ENCODE data around the gene BHLHE40. TPM values are rescaled to one million over a fixed set of nuclear protein-coding genes. Genes with fewer than 3 reads are reported as not detected.

BHLHE40 gene
- 10 to 100 TPM; 21.8 to 32.5 (median 26.5) TPM for polyA plus RNA-seq (ENCODE audit: insufficient read length in 4 of 4)

GRCh38 chr3:4979428-4980228, at the start of gene BHLHE40:
BHLHE40 (plus strand) TSS chr3:4979437; CDS start chr3:4979719, 282 bp downstream.
- no peak for DNase-seq (ENCODE audit: low read depth in 4 of 4, low spot score in 2 of 4)

- DNase-seq (ENCODE audit: low read depth in 4 of 4, low spot score in 2 of 4): no peak
Measured at GRCh38 chr3:4930501-4930900, 48.7 kb upstream of the BHLHE40 start.

- DNase-seq (ENCODE audit: low read depth in 4 of 4, low spot score in 2 of 4): no peak
Measured at GRCh38 chr3:4934050-4934449, 45.2 kb upstream of the BHLHE40 start.

DNA sequence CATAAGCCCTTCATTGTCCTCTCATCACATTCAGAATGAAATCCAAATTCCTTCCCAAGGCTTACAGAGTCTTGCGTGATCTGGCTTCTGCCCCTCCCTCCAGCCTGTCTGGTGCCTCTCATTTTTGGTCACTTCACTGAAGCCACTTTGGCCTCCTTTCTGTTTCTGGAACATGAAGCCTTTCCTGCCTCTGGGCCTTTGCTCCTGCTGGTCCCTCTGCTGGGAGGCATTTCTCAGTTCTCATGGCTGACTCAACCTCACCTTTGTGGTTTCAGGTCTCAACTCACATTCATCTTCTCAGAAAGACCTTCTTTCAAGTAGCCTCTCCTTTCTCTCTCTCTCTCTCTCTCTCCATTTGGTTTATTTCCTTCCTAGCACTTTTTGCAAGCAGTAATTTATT, 43.9 kb upstream of the BHLHE40 start:
- no peak for DNase-seq (ENCODE audit: low read depth in 4 of 4, low spot score in 2 of 4)

DNA sequence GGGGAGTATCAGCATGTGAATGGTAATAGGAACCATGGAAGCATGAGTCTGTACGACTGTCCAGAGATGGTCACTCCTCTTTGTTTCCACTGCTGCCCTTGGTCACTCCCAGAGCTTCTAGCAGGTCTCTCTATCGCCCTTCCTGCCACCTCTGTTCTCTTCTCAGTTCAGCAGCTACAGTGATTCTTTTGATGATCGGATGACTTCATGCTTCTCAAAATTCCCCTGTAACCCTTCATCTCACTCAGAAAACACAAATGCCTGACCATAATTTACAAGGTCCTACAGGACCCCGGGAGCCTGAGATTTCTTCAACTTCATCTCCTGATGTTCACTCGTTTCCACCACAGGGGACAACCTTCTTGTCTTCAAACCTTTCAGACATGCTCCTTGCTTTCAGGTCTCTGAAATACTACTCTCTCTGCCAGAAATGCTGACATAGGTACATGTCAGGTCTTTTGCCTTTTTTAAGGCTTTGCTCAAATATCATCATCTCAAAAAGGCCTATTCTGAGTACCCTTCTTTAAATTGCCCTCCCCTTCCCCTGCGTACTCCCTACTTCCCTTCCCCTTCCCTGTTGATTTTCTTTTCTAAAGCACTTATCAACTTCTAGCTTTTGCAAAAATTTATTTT, 42.1 kb upstream of the BHLHE40 start:
- no peak for DNase-seq (ENCODE audit: low read depth in 4 of 4, low spot score in 2 of 4)

GRCh38 chr3:4938281-4938982, 40.8 kb upstream of the BHLHE40 start:
- no peak for DNase-seq (ENCODE audit: low read depth in 4 of 4, low spot score in 2 of 4)

- DNase-seq (ENCODE audit: low read depth in 4 of 4, low spot score in 2 of 4): no peak
Measured at GRCh38 chr3:4939276-4939675, 40.0 kb upstream of the BHLHE40 start.

DNA sequence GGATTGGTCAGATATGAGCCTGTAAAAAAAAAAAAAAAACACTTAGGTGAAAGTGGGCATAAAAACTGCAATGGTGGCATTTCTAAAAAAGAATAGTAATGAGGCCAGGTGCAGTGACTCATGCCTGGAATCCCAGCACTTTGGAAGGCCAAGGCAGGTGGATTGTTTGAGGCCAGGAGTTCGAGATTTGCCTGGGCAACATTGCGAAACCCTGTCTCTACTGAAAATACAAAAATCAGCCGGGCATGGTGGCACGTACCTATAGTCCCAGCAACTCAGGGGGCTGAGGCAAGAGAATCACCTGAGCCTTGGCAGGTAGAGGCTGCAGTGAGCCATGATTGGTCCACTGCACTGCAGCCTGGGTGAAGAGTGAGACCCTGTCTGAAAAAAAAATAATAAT, 38.3 kb upstream of the BHLHE40 start:
- no peak for DNase-seq (ENCODE audit: low read depth in 4 of 4, low spot score in 2 of 4)

- DNase-seq (ENCODE audit: low read depth in 4 of 4, low spot score in 2 of 4): no peak
Measured at GRCh38 chr3:4943549-4943948, 35.7 kb upstream of the BHLHE40 start.

DNA sequence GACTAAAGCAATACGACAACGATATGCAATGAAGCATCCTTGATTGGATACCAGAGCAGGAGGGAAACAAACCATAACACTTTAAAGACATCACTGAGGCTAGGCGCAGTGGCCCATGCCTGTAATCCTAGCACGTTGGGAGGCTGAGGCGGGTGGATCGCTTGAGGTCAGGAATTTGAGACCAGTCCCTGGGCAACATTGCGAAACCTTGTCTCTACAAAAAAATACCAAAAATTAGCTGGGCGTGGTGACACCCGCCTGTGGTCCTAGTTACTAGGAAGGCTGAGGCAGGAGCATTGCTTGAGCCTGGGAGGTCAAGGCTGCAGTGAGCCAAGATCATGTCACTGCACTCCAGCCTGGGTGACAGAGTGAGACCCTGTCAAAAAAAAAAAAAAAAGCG, 33.9 kb upstream of the BHLHE40 start:
- DNase-seq (ENCODE audit: low read depth in 4 of 4, low spot score in 2 of 4): no peak

- no peak for DNase-seq (ENCODE audit: low read depth in 4 of 4, low spot score in 2 of 4)
Measured at GRCh38 chr3:4947028-4947427, 32.2 kb upstream of the BHLHE40 start.

GRCh38 chr3:4948395-4948794, 30.8 kb upstream of the BHLHE40 start:
- no peak for DNase-seq (ENCODE audit: low read depth in 4 of 4, low spot score in 2 of 4)

DNA sequence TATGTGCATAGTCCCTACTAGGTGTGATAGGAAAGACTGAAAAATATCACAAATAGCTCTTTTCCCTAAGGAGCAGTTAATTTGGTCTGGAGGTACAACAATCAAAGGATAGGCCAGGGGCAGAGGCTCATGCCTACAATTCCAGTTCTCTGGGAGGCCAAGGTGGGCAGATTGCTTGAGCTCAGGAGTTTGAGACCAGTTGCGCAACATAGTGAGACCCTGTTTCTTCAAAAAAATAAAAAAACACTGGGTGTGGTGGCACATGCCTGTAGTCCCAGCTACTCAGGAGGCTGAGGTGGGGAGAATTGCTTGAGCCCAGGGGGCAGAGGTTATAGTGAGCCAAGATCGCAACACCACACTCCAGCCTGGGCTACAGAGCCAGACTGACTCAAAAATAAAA, 30.2 kb upstream of the BHLHE40 start:
- no peak for DNase-seq (ENCODE audit: low read depth in 4 of 4, low spot score in 2 of 4)

GRCh38 chr3:4949659-4950058, 29.6 kb upstream of the BHLHE40 start:
- DNase-seq (ENCODE audit: low read depth in 4 of 4, low spot score in 2 of 4): no peak

DNA sequence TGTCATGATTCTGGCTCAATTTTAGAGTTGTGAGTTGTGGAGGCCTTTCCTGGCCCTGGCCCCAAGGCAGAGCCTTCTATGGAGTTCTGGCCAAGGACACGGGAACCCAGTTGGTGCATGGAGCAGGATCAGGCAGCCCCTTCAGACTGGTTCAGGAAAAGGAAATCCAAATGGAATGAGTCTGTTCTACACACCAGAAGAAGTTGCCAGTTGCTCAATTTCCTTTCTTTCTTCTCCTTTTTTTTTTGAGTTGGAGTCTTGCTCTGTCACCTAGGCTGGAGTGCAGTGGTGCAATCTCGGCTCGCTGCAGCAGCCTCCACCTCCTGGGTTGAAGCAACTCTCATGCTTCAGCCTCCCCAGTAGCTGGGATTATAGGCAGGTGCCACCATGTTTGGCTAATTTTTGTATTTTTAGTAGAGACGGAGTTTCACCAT, 28.9 kb upstream of the BHLHE40 start:
- no peak for DNase-seq (ENCODE audit: low read depth in 4 of 4, low spot score in 2 of 4)

- no peak for DNase-seq (ENCODE audit: low read depth in 4 of 4, low spot score in 2 of 4)
Measured at GRCh38 chr3:4950948-4951347, 28.3 kb upstream of the BHLHE40 start.

GRCh38 chr3:4953119-4953518, 26.1 kb upstream of the BHLHE40 start:
- DNase-seq (ENCODE audit: low read depth in 4 of 4, low spot score in 2 of 4): no peak

DNA sequence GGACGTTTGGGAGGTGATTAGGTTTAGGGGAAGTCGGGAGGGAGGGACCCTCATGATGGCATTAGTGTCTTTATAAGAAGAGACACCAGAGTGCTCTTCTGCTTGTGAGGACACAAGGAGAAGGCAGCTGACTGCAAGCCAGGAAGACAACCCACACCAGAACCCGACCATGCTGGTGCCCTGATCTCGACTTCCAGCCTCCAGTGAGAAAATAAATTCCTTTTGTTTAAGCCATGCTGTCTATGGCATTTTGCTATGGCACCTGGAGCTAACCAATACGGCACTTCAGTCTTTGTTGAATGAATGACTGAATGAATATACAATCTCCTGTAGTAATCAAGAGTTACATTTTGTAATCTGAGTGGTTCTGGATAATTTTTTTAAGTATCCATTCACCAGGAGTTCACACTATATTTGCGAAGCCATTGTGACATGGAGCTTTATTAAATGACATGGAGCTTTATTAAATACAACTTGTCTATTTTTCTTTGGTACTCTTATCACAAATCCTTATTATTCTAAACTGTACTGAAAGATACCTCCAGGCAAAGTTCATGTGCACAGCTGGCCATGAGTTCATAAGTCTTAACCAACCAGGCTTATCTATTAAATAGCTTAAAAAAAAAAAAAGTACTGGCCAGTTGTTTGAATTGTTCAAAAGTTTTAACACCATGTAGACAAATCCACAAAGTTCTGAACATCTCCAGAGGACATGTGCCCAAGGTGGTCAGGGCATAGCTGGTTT, 24.8 kb upstream of the BHLHE40 start:
- no peak for DNase-seq (ENCODE audit: low read depth in 4 of 4, low spot score in 2 of 4)

DNA sequence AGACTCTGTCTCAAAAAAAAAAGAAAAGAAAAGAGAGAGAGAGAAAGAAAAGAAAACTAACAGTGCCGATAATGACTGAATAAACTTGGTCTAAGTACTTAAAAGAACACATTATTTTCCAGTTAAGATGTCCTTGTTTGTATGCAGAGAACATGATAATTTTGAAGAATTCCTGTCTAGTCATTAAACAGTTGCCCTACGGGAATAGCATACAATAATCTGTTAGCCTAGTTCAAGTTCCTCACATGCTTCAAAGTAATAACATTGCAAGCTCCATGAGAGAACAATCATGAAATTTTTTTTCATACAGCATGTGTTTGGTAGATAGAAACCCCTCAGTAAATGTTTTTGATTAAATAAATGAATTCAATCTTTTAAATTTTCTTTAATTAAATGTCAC, 23.1 kb upstream of the BHLHE40 start:
- DNase-seq (ENCODE audit: low read depth in 4 of 4, low spot score in 2 of 4): no peak

DNA sequence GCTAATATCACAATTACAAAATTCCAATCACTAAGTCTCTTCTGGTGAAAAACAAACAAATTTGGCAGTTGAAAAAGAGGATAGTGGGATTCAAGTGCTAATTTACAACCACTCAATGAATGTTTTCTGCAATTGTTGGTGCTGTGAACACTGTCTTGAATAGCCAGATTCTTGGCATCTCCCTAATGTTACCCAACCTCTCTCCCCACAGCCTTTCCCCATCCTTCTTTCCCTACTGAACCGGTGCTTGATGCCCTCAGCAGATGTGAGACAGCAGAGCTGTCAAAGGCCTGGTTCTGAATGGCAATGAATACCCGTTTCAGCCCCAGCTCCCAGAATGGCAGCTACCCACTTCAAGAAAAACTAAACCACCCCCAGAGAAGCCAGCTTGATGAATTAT, 22.5 kb upstream of the BHLHE40 start:
- DNase-seq (ENCODE audit: low read depth in 4 of 4, low spot score in 2 of 4): no peak

DNA sequence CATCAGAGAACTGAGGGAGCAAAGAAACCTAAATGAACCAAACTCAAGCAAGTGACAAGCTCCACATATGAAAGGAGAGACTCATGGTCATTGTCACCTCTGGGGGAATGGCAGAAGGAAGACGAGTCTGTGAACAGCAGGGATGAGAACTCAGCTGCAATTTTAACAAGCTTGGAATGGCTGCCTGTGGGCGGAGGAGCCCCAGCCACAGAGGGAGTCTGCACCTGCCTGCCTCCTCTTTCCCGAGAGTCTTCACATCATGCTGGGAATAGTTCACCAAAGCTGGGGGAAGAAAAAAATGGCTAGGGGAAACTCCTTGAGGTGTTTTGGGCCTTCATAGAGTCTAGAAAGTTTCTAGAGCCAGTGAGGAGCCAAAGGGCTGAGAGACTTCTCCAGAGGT, 21.3 kb upstream of the BHLHE40 start:
- DNase-seq (ENCODE audit: low read depth in 4 of 4, low spot score in 2 of 4): no peak
